GM18517 (cell line): ENCODE results near the gene PCNX3.
"Not testable (repeated sequence)": the region's sequence is repeated elsewhere in the genome, so short reads cannot be mapped to it uniquely, and the experiment has no call there.

Source experiments
- ATAC-seq: cut with Tn5 transposase; IDR thresholded peaks from one replicate; pipeline ENCODE4 v1.9.1; 2021; ENCODE audit warnings: mild to moderate bottlenecking, moderate library complexity; ENCODE audit not compliant: unreplicated experiment

The PCNX3 gene

DNA sequence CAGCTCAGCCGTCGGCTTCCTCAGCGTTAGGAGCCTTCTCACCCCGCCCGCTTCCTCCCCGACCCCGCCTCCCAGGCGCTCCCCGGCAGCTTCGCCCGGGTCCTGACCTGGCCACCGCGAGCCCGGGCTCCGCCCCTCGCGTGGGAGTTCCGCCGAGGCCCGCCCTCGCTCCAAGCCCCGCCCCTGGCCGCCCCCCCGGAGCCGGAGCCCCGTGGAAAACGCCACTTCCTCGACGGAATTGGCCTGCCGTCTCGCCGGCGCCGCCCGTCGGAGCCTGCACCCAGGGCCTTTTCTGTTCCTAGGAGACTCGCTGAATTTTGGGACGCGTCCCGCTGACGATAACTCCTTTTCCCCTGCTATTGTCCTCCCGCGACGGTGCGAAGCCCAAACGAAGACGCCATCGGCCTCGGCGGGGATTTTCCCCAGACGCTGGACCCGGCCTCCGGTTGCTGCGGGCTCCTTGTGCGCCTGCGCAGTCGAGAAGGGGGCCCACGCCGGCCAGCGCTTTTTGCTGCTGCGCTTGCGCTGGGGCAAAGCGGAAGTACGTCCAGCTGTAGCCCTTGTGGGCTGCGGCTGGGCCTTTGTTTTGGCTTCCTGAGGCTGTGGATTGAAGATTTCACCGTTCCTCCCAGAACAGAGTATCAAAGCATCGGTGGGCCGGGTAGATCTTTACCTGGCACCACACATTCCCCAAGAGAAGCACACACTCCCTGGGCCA lies 37.1 kb downstream of the PCNX3 start:
- peak; percentile 61 for ATAC-seq

DNA sequence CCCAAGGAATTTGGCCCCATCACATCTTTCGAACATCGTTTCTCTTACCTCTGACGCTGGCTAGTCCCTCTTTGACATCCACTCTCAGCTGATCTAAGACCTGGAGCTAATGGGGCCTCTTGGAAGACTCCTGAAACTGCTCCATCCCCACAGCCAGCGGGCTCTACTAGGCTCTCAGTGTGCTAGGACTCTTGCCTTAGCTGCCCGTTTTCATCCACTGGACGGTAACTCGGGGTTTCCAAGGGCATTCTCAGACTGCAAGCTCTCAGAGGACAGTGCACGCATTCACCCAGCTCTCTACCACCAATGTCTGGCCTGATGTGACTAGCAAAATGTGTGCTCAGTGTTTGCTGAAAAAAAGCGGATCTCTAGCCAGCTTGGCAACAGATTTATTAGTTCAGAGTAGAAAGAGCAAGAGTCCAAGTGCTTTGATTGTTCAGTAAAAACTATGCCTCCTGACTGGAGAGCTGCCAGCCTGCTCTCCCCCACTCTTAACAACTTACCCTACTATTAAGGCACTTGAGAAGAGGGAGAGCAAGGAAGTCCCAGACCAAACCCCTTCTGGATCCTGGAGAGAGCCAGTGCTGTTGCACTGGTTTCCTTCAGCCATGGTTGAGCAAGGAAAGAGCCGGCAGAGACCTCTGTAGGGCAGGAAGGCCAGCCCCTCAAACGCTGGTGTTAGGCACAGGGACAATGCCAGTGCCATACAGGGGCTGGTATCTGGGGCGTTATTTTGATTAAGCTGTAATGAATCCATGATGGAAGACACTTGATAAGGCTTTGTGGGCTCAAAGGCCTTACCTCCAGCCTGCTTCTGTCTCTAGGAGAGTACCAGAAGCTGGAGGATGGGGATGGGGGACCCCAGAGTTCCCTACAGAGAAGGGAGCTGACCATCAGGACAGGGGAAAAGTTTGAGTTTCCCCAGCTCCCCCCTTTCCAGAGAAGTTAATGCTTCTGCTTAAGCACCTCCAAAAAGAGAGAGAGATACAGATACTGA lies 38.0 kb downstream of the PCNX3 start:
- no peak for ATAC-seq

DNA sequence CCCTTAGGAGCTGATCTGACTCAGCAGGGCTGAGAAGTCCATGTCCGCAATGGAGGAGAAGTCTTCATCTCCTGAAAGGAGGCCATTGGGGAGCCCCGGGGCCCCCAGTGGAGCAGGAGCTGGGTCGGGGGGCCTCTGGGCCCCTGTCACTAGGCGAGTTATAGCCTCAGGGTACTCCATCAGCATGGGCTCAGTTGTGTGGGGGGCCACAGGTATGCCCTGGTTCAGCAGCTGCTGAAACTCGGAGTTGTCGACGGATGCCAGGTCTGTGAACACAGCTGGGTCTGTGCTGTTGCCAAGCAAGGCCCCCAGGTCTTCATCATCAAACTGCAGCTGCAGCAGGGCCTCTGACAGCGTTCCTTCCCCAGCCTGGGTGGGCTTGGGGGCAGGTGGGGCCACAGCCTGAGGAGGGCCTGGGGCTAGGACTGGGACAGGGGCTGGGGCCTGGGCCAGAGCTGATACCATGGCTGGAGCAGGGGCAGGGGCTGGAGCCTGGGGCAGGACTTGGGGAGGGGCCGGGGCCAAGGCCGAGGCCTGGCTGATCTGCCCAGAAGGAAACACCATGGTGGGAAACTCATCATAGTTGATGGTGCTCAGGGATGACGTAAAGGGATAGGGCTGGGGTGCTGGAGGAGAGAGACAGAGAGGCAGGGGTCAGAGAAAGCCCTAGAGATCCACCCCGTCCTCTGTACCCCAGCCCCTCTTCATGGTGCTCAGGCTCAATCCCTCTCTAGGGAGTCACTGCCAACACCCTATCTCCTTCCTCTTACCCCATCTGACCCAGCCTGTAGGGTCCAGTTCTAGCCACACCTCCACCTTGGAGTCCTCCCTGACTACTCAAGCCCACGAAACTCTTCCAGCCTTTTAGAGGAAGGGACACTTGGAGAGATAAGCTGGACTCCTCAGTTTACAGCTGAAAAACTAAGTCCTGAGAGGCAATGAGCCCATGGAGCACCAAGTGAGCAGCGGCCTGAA lies 39.1 kb downstream of the PCNX3 start:
- no peak for ATAC-seq

DNA sequence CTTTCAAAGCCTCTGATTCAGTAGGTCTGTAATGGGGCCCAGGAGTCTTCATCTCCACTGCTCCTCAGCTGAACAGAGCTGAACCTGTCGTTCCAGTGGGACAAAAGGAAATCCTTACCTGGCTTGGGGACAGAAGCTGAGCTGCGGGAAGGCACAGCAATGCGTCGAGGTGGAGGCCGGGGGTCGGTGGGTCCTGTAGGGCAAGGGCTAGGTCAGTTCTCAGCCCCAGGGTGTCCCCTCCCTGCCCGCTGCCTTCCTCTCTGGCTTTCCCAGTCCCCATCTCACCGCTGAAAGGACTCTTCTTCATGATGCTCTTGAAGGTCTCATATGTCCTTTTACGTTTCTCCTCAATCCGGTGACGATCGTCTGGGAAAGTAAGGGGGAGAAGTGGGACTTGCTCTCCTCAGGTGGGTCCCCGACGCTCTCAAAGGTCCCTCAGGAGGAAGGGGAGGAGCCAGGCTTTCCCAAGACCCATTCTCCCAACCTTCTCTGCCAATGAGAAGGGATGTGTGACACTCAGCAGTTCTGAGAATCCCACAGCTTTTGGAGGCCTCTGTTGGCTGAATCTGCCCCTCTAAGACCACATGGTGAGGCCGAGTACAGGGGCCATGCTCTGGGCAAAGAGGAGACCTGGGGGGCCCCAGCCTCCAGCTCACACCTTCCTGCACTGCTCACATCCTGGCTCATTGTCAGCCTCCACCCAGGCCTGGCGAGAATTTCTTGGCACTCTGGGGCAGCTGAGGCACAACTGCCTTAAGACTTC lies 40.2 kb downstream of the PCNX3 start:
- no peak for ATAC-seq

DNA sequence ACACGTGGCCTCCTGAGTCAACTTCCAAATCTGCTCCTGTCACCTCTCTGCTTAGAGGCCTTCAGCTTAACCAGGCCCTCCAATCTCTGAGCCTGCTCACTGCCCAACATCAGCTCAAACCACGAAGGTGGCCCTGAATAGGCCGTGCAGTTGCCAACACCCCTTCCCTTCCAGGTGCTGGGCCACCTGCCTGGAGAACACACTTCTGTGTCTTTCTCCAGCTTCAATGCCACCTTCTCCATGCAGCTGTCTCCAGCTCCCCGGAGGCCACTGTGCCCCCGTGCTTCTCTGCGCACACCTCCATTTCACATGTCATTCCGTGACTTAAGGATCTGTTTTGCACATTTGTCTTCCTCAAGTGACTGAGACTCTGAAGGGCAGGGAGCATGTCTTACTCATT lies 41.9 kb downstream of the PCNX3 start:
- ATAC-seq, result no peak

DNA sequence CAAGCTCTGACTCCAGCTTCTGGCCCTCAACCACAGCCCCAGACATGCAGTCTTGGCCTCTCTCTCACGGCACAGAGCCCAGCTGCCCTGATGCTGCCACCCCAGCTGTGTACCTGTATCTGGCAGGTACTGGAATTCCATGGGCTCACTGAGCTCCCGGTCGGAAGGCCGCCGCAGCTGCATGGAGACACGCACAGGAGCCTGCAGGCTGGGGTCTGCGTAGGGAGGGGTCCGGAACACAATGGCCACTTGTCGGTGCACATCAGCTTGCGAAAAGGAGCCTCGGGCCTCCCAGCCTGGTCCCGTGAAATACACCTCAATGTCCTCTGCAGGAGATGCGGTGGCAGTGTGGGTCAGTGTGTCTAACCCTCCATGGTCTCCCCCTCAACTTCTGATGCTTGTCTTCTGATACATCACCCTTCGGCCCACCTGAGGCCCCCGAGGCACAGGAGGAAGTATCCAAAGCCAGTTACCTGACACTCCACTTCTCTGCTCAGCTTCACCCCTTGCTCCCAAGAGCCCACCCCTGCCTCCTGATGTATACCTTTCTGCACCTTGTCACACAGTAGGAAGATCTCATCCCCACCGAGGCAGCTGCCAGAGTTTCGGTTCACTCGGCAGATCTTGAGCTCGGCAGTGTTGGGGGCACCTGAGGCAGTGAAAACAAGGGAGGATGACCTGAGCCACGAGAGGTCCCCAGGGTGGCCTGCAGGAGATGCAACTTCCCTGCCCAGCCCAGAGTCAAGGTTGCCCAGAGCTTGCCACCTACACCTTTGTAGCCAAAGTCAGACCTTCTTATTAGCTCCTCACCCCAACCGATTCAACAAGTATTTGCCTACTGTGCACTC lies 42.8 kb downstream of the PCNX3 start:
- no peak for ATAC-seq

DNA sequence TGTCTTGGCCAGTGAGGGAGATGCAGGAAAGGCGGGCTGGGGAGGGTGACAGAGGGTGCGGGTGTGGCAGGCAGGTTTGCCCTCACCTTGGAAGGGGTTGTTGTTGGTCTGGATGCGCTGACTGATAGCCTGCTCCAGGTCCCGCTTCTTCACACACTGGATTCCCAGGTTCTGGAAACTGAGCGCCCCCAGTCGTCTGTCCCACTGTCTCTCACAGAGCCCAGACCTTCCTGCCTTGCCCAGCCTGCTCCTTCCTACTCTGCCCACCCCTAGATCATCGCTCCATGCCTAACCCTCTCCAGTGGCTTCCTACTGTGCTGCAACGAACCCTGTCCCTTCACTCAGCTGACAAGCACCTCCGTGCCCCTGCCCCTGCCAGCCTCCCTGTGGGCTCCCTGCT lies 44.5 kb downstream of the PCNX3 start:
- no peak for ATAC-seq

DNA sequence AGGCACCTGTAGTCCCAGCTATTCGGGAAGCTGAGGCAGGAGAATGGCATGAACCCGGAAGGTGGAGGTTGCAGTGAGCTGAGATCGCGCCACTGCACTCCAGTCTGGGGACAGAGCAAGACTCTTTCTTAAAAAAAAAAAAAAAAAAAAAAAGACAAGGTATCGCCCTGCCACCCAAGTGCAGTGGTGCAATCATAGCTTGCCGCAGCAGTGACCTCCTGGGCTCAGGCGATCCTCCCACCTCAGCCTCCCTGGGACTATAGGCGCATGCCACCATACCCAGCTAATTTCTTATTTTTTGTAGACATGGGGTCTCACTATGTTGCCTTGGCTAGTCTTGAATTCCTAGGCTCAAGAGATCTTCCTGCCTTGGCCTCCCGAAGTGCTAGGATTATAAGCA lies 45.3 kb downstream of the PCNX3 start:
- ATAC-seq, result not testable (repeated sequence)

DNA sequence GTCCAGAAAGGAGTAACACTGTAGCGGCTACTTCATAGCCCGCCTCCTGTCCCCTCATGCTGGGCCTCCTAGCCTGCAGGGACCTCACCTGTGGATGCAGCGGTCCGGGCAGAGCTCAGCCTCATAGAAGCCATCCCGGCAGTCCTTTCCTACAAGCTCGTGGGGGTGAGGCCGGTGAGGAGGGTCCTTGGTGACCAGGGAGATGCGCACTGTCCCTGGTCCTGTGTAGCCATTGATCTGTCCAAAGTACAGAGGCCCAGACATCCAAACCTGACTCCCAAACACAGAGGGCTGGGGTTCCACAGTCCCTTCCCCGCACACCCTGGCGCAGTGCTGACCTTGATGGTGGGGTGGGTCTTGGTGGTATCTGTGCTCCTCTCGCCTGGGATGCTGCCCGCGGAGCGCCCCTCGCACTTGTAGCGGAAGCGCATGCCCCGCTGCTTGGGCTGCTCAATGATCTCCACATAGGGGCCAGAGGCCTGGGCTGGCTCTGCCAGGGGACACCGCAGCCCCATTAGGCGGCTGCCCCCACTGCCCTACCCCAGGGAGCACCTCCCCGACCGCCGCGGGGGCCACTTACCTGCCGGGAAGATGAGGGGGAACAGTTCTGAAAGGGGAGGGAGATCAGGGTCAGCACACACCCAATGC lies 46.1 kb downstream of the PCNX3 start:
- no peak for ATAC-seq

DNA sequence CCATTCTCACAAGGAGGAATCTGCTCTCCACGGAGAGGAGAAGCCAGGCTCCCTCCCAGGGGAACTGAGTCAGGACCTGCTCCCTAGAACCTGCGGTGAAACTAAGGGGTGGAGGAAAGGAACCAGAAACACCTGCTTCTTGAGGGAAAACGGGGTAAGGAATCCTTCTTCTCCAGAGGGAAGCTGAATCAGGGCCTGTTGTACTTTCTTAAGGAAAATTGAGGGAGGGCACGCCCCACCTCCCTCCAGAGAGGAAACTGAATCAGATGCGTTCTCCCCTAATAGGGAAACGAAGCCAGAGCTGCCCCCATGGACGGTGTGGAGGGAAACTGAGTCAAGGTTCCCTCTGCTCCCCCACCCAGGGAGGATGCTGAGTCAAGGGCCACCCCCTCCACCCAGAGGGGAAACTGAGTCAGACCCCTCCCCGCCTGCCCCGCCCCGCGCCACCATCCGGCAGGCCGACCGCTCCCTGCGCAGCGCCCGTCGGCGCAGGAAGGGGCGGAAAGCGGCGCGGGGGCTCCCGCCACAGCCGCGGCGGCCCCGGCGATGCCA lies 46.7 kb downstream of the PCNX3 start:
- peak; percentile 15 for ATAC-seq

DNA sequence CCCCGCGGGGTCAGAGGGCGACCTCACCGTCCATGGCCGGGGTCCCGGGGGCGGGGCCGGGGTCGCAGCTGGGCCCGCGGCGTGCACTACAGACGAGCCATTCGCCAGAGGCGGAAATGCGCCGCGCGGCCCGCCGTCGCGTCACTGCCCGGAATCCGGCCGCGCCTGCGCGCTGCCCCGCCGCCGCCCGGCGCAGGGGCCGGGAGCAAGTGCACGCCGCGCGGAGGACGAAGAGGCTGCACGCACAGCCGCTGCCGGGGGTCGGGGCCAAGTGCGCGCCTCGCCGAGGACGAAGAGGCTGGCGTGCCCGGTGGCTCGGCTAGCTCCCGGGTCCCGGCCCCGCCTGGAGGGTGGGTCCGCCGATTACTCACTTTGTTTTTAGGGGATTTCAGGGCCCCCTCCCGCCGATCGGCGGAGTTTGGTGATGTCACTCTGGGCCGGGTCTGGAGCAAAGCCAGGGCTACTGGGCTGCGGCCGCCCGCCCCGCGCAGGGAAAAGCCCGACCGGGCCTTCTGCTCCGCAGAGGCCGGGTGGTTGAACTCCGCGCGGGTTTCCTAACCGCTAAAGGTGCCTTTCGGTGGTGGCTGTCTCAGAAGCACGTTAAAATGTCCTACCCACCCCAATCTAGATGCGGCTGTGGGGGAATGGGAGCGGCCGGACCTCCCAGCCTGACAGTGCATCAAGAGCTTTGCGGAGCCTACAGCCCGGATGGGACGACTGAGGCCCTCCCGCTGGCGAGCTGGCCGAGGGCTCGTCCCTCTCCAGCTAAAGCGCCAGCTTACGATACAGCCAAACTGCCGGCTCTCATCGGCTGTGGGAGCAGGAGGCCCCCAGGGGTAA lies 47.4 kb downstream of the PCNX3 start, which contains the start of gene RELA:
TSS of gene RELA (minus strand) at position 118 of the 840 bp plus-strand sequence. CDS start at position 34, 84 bp downstream.
- ATAC-seq, result peak; percentile 80

DNA sequence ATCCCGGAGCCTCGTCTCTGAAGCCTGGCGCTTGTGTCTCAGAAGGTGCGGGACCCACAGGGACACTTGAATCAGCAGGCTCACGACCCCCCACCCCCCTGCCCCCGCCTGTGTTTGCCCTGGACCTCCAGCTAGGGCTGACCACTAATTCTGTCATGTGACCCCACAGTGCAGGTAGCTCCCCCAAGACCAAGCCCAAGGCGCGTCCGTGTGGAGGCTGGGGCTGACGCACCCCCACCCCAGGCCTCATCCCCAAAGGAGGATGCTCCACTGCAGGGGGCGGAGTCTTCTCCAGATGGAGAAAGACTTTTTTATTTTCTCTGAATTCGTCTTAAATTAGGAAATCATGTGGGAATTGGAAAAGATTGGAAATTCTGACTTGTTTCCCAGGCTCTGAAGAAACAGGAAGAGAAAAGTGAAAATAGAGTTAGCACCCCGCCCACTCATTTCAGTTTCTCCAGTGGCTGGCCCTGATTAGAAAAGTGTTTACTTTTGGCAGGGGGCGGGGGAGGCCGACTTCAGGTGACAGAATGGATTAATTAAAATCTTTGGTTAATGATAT lies 48.1 kb downstream of the PCNX3 start:
- no peak for ATAC-seq

DNA sequence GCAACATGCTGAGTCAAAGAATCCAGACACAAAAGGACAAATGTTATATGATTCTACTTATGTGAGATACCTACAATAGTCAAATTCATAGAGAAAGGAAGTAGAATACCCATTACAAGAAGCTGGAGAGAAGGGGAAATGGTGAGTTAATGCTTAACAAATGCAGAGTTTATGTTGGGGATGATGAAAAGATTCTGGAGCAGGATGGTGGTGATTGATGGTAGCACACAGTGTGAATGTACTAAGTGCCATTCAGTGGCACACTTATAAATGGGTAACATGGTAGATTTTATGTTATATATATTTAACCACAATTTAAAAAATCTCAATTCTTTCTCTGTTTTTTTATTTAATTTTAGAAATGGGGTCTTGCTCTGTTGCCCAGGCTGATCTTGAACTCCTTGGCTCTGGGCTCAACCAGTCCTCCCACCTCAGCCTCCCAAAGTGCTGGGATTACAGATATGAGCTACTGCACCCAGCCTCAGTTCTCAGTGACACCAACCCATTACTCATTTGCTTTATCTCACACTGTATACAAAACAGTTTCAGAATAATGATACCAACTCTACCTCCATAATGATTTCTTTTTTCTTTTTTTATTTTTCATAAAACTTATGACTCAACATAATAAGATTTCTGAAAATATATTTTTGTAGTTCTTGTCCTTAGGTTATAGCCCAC lies 56.7 kb downstream of the PCNX3 start:
- no peak for ATAC-seq

DNA sequence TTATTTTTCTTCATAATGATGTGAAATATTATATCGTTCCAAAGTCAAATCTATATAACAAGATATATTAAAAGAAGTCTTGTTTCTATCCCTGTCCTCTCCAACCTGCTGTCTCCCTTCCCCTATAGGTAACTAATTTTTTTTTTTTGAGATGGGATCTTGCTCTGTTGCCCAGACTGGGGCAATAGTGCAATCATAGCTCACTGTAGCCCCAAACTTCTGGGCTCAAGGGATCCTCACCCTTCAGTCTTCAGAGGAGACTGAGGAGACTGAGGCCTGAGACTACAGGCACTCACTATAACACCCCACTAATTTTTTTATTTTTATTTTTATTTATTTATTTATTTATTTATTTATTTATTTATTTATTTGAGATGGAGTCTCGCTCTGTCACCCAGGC lies 57.4 kb downstream of the PCNX3 start:
- ATAC-seq, result no peak

DNA sequence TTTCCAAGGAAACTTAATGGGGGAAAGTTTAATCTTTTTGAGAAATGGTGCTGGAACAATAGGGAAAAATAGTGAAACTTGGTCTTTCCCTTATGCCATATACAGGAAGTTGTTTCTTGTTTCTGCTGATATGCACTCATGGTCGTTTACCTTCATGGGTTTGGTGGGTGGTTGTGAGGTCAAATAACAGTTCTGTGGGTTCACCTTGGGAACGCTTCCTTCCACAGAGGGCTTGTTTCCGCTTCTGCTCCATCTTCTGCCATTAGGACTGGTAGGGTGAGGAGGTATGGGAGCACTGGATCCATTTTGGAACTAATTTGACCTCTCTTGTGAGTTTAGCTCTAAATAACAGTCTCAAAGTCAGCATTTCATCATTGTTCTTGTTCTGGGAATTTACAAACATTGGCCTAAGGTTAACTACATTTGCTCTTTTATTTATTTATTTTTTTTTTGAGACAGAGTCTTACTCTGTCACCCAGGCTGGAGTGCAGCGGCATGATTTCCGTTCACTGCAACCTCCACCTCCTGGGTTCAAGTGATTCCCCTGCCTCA lies 64.7 kb downstream of the PCNX3 start:
- no peak for ATAC-seq

DNA sequence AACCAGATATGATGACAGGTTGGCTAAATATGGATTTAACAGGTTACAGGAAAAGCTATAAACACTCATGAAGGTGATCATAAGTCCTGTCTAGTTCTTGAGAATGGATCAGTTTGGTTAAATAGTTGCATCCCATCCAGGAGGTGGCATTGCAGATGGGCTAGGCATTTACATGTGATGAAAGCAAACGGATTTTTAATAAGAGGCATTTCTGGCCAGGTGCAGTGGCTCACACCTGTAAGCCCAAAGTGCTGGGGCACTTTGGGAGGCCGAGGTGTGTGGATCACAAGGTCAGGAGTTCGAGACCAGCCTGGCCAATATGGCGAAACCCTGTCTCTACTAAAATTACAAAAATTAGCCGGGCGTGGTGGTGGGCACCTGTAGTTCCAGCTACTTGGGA lies 67.9 kb downstream of the PCNX3 start:
- ATAC-seq, result not testable (repeated sequence)
